ENCODE measurements around the gene FLRT2. TPM values are rescaled to one million over a fixed set of nuclear protein-coding genes. Genes with fewer than 3 reads are reported as not detected.

FLRT2 gene
- total and polyA plus RNA-seq, 2 experiments from 2014 or later = 40.0 to 94.1 TPM

DNA sequence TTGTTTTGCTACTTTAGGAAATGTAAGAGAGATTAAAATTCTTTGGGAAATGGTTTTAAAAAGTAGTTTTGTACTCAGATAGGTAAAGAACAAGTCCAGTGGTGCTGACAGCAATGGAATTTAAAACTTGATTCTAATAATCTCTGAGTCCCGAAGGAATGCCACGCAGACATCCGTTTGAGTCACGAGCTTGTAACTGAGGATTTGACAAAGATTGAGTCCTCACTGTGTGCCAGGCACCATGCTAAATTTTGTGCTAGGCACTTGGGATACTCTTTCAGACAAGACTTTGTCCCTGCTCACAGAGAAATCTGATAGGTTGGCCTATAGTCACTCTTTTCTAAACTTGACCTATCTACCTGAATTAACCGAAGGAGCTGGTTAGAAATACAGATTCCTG is 12.7 kb downstream of the FLRT2 start:
- no peak for DNase-seq
- Histone ChIP-seq H3K9me3 (ENCODE audit: low read depth) (no peaks in the 10 kb centered on the region), H3K27me3 (replicated peaks; ENCODE audit: insufficient read depth) (no peaks in the 10 kb centered on the region), H4K20me1 (ENCODE audit: insufficient read depth) (peaks cover 31% of the 10 kb centered on the region; the same call in 1 of the 2 replicates), H3K36me3 (ENCODE audit: low read depth) (peaks cover 41% of the 10 kb centered on the region), H2AFZ (no peak overlapping the region), H3K79me2 (ENCODE audit: insufficient read depth) (peaks cover 100% of the 10 kb centered on the region), H3K9ac (no peak overlapping the region), H3K9me2 (ENCODE audit: insufficient read depth) (no peaks in the 10 kb centered on the region), H3F3A (ENCODE audit: insufficient read depth) (peaks cover 11% of the 10 kb centered on the region; the same call in 1 of the 2 replicates), H3K4me3 (no peak overlapping the region), H3K4me2 (ENCODE audit: unreplicated experiment) (no peak overlapping the region), H3K27ac (no peak overlapping the region), H3K4me1 (ENCODE audit: insufficient read depth) (peaks cover 24% of the 10 kb centered on the region; the same call in 1 of the 2 replicates)
- no peak for TF ChIP-seq EZH2phosphoT487 (IDR thresholded peaks at IDR 0.05; ENCODE audit: insufficient read depth, low read depth)
- TF ChIP-seq EZH2 (IDR thresholded peaks at IDR 0.05; ENCODE audit: insufficient read depth, poor library complexity, severe bottlenecking) = no peak
- 84 to 86% methylated on average over 5 of the region's 5 CpGs for WGBS, 2 experiments (ENCODE audit: low coverage in 1 of 2, low lambda C conversion rate in 2 of 2, missing lambda C conversion rate in 2 of 2)
- in situ Hi-C loops (cut with MboI) = loop anchor here (25.0 kb wide), 1 partner anchor 1630 kb away; no protein-coding TSS in a partner anchor

DNA sequence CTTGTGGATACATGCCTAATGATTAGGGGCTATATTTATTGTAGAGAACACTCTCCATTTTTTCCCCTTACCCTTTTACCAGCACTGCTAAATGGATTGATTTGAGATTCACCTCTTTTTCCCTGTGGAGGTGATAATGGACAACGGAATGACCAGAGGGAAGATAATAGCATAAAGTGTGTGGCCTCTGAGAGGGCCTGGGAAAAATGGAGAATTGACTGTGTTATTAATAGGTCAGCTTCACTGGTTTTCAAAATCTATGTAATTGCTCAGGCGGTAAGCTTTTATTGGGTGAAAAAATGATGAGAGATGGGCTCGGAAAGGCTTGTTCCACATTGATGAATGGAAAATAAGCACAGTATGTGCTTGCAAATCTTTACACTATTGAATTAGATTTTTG is 15.8 kb downstream of the FLRT2 start:
- Histone ChIP-seq H3K9me2 (ENCODE audit: insufficient read depth) (no peaks in the 10 kb centered on the region), H3K27ac (no peak overlapping the region), H3K4me1 (ENCODE audit: insufficient read depth) (no peaks in the 10 kb centered on the region), H3K9me3 (ENCODE audit: low read depth) (no peaks in the 10 kb centered on the region), H3K4me2 (ENCODE audit: unreplicated experiment) (no peak overlapping the region), H3K9ac (no peak overlapping the region), H3F3A (ENCODE audit: insufficient read depth) (0 out of 2 replicates have a peak, but pooled peaks cover 5% of the 10 kb centered on the region), H4K20me1 (ENCODE audit: insufficient read depth) (peaks cover 16% of the 10 kb centered on the region; the same call in 1 of the 2 replicates), H3K79me2 (ENCODE audit: insufficient read depth) (peaks cover 100% of the 10 kb centered on the region), H3K4me3 (no peak overlapping the region), H3K27me3 (replicated peaks; ENCODE audit: insufficient read depth) (no peaks in the 10 kb centered on the region), H3K36me3 (ENCODE audit: low read depth) (peaks cover 56% of the 10 kb centered on the region), H2AFZ (no peak overlapping the region)
- WGBS, 2 experiments (ENCODE audit: low coverage in 1 of 2, low lambda C conversion rate in 2 of 2, missing lambda C conversion rate in 2 of 2) = 95% methylated on average over 3 of the region's 3 CpGs
- in situ Hi-C loops (cut with MboI) = loop anchor here (25.0 kb wide), 1 partner anchor 1633 kb away; no protein-coding TSS in a partner anchor
- TF ChIP-seq EZH2 (IDR thresholded peaks at IDR 0.05; ENCODE audit: insufficient read depth, poor library complexity, severe bottlenecking) (no peak), EZH2phosphoT487 (IDR thresholded peaks at IDR 0.05; ENCODE audit: insufficient read depth, low read depth) (no peak)
- no peak for DNase-seq

DNA sequence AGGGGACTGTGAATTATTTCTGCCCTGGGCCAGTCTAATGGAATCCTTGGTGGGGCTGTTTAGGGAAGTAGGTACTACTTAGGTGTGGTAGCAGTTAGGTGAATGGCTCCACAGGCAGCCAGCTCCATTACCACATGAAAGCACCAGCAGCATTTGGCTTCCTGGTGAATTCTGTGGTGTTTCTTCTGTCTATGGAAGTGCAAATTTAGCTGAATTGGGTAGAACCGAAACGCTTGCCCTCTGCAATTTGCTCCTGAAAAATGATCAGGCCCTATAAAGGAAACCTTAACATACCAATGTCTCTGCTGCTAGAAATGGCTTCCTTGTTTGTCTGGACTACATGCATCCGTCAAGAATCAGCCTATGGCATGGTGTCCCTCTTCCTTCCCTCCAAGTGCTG is 16.4 kb downstream of the FLRT2 start:
- TF ChIP-seq EZH2 (IDR thresholded peaks at IDR 0.05; ENCODE audit: insufficient read depth, poor library complexity, severe bottlenecking) = no peak
- TF ChIP-seq EZH2phosphoT487 (IDR thresholded peaks at IDR 0.05; ENCODE audit: insufficient read depth, low read depth) = no peak
- Histone ChIP-seq H3K79me2 (ENCODE audit: insufficient read depth) (peaks cover 100% of the 10 kb centered on the region), H3F3A (ENCODE audit: insufficient read depth) (peaks cover 2% of the 10 kb centered on the region; the same call in 1 of the 2 replicates), H3K36me3 (ENCODE audit: low read depth) (peaks cover 57% of the 10 kb centered on the region), H3K27ac (no peak overlapping the region), H3K27me3 (replicated peaks; ENCODE audit: insufficient read depth) (no peaks in the 10 kb centered on the region), H3K9me2 (ENCODE audit: insufficient read depth) (no peaks in the 10 kb centered on the region), H3K9ac (no peak overlapping the region), H3K4me2 (ENCODE audit: unreplicated experiment) (no peak overlapping the region), H2AFZ (no peak overlapping the region), H3K4me3 (no peak overlapping the region), H3K9me3 (ENCODE audit: low read depth) (no peaks in the 10 kb centered on the region), H4K20me1 (ENCODE audit: insufficient read depth) (peaks cover 10% of the 10 kb centered on the region; the same call in 1 of the 2 replicates), H3K4me1 (ENCODE audit: insufficient read depth) (no peaks in the 10 kb centered on the region)
- DNase-seq = no peak
- 67% methylated on average over 3 of the region's 3 CpGs for WGBS, 2 experiments (ENCODE audit: low coverage in 1 of 2, low lambda C conversion rate in 2 of 2, missing lambda C conversion rate in 2 of 2)
- in situ Hi-C loops (cut with MboI) = loop anchor here (25.0 kb wide), 1 partner anchor 1634 kb away; no protein-coding TSS in a partner anchor

DNA sequence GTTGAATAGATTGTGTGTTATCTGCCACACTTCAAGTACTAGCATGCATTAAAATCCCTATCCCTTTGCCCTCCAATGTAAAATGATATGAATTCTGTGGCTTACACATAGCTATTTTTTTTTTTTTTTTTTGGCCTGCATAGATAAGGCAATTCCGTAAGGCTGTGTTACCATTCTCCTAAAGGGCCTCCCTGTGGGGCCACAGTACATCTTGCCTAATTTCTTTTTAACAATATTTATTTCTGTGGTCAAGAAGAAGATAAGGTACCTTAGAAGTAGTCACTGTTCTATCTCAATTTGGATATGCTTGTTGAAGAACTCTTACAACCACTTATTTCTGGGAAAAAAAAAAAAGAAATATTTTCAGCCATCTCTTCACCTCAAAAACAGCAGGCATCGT is 19.8 kb downstream of the FLRT2 start:
- Histone ChIP-seq H3K27me3 (replicated peaks; ENCODE audit: insufficient read depth) (no peaks in the 10 kb centered on the region), H3K9ac (no peak overlapping the region), H3K36me3 (ENCODE audit: low read depth) (peaks cover 60% of the 10 kb centered on the region), H3K9me3 (ENCODE audit: low read depth) (no peaks in the 10 kb centered on the region), H3K4me3 (no peak overlapping the region), H3K9me2 (ENCODE audit: insufficient read depth) (no peaks in the 10 kb centered on the region), H3K4me1 (ENCODE audit: insufficient read depth) (no peaks in the 10 kb centered on the region), H3K27ac (no peak overlapping the region), H3K4me2 (ENCODE audit: unreplicated experiment) (no peak overlapping the region), H2AFZ (no peak overlapping the region), H4K20me1 (ENCODE audit: insufficient read depth) (peaks cover 3% of the 10 kb centered on the region; the same call in 1 of the 2 replicates), H3K79me2 (ENCODE audit: insufficient read depth) (peaks cover 100% of the 10 kb centered on the region), H3F3A (ENCODE audit: insufficient read depth) (peaks cover 13% of the 10 kb centered on the region; the same call in 1 of the 2 replicates)
- TF ChIP-seq EZH2phosphoT487 (IDR thresholded peaks at IDR 0.05; ENCODE audit: insufficient read depth, low read depth) (no peak), EZH2 (IDR thresholded peaks at IDR 0.05; ENCODE audit: insufficient read depth, poor library complexity, severe bottlenecking) (no peak)
- in situ Hi-C loops (cut with MboI) = loop anchor here (25.0 kb wide), 1 partner anchor 1637 kb away; no protein-coding TSS in a partner anchor
- WGBS, 2 experiments (ENCODE audit: low coverage in 1 of 2, low lambda C conversion rate in 2 of 2, missing lambda C conversion rate in 2 of 2) = 94 to 98% methylated on average over 2 of the region's 2 CpGs
- no peak for DNase-seq
